ENCODE results near the gene KCNAB1. TPM values are rescaled to one million over a fixed set of nuclear protein-coding genes. Genes with fewer than 3 reads are reported as not detected.

The KCNAB1 gene
- total and polyA plus RNA-seq, 2 experiments from 2014 or later = 0.06 to 0.70 TPM

DNA sequence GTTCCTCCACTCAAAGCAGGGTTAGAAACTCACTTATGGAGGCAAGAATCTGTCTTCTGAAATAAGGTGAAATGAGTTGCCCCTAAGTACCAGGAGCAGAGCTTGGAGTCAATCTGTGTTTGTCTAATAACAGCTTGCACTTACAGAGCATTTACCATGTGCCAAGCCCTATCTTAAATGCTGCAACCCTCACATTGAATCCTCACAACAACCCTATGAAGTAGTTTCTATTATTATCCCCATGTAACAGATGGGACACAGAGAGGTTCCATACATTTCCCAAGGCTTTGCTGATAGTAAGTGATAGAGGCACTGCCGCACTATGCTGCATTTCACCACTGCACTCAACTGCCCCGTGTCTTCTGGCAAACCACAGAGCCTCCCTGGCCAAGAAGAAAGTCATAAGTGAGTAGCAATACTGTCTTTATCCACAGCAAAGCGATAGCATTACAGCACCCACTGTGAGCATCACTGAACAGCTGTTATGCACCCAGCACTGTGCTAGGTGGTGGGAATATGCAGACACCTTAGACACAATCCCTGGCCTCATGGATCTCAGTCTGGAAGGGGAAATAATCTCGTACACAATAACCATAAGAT is 293.0 kb downstream of the KCNAB1 start:
- Histone ChIP-seq H3K27me3 (no peaks in the 10 kb centered on the region), H3K36me3 (no peaks in the 10 kb centered on the region), H3K4me1 (ENCODE audit: low read depth) (peaks cover 32% of the 10 kb centered on the region), H3K4me3 (no peak overlapping the region), H3K27ac (no peak overlapping the region), H3K9me3 (ENCODE audit: low read depth) (no peaks in the 10 kb centered on the region)
- TF ChIP-seq, protein P1, sequence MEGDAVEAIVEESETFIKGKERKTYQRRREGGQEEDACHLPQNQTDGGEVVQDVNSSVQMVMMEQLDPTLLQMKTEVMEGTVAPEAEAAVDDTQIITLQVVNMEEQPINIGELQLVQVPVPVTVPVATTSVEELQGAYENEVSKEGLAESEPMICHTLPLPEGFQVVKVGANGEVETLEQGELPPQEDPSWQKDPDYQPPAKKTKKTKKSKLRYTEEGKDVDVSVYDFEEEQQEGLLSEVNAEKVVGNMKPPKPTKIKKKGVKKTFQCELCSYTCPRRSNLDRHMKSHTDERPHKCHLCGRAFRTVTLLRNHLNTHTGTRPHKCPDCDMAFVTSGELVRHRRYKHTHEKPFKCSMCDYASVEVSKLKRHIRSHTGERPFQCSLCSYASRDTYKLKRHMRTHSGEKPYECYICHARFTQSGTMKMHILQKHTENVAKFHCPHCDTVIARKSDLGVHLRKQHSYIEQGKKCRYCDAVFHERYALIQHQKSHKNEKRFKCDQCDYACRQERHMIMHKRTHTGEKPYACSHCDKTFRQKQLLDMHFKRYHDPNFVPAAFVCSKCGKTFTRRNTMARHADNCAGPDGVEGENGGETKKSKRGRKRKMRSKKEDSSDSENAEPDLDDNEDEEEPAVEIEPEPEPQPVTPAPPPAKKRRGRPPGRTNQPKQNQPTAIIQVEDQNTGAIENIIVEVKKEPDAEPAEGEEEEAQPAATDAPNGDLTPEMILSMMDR (IDR thresholded peaks at IDR 0.05; ENCODE audit: low read depth, low read length) = no peak
- peak; percentile 18 to 44 for DNase-seq (ENCODE audit: low read depth in 1 of 2, low spot score in 1 of 2)

DNA sequence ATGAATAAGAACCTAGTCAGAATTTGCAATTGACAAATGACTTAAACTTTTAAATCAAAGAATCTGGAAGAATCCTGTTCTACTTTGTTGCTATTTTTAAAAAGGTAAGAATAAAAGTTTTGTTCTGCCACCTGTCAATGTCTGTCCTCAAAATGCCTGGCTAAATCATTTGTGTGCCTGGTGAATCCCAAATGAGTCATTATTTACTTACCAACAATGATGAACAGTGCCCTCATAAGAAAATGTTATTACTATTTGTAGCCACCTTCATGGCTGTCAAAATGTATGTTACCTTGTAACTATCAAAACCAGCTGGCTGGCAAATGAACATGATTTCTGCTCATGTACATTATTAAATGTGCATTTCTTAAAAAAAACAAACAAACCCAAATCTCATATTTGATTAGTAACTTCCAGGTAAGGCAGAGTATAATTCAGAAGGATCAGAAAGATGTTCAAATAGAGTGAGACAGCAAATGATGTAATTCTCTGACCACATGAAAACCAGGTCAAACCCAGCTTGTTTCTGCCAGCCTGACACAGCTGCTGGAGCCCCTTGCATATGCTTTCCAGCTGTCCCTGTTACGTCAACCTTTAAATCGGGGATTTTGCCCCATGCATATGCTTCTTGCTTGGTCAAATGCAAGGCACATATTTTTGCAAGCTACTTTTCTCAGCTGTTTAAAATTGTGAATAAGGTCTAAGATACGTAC is 296.6 kb downstream of the KCNAB1 start:
- H3K4me1 ChIP-seq (ENCODE audit: low read depth) = peaks cover 32% of the 10 kb centered on the region
- H3K4me3 ChIP-seq = no peak overlapping the region
- H3K27ac ChIP-seq = no peak overlapping the region
- no peaks in the 10 kb centered on the region for H3K9me3 ChIP-seq (ENCODE audit: low read depth)
- no peak for DNase-seq (ENCODE audit: low read depth in 1 of 2, low spot score in 1 of 2)
- TF ChIP-seq, protein P1 (IDR thresholded peaks at IDR 0.05; ENCODE audit: low read depth, low read length) = no peak
- no peaks in the 10 kb centered on the region for H3K36me3 ChIP-seq
- H3K27me3 ChIP-seq = no peaks in the 10 kb centered on the region

DNA sequence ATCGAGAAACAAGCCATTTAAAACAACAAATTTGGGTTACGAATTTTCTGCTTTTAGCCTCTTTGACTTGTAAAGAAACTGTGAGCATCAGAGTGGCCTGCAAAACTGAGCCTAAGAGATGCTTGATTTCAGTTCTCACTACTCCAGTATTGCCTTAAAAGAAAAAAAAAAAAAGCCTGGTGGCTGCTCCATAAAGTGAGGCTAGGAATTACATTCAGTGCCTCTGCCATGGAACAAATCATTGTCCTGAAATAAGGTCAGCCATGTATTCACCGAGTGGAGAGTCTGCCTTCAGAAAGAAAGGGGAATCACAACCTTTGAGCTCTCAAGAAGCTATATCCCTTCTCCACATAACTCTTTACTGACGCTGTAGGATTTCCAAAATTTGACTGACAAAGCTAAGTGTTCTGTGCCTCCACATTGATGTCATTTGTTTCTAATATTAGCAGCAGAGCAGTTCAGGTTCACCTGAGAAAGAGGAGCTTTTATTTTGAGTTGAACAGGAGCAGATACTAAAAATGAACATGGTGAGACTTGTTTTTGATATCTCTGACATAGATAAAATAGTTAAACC is 297.3 kb downstream of the KCNAB1 start:
- Histone ChIP-seq H3K4me3 (no peak overlapping the region), H3K27ac (no peak overlapping the region), H3K4me1 (ENCODE audit: low read depth) (peaks cover 32% of the 10 kb centered on the region), H3K36me3 (no peaks in the 10 kb centered on the region), H3K9me3 (ENCODE audit: low read depth) (no peaks in the 10 kb centered on the region), H3K27me3 (no peaks in the 10 kb centered on the region)
- DNase-seq (ENCODE audit: low read depth in 1 of 2, low spot score in 1 of 2) = peak in 1 of 2 donors; percentile 15
- TF ChIP-seq, protein P1 (IDR thresholded peaks at IDR 0.05; ENCODE audit: low read depth, low read length) = no peak

DNA sequence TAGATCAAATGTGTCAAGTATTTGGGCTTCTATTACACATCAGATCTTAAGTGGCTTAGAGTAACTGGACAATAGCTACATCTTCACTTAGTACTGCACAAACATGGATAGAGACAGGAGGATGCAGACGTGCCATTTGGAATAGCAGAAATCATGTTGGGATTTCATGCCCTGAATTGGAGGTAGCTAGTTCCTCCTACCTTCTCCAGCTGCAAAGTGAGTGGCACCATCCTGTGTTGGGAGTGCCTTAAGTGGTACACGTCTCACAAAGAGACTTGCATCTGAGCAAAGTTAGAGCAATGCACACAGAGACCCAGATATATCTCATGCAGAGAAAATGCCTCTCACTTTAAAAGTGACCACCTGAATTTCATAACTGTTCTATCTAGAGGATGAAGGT is 298.1 kb downstream of the KCNAB1 start:
- TF ChIP-seq, protein P1 (IDR thresholded peaks at IDR 0.05; ENCODE audit: low read depth, low read length) = no peak
- Histone ChIP-seq H3K27me3 (no peaks in the 10 kb centered on the region), H3K36me3 (no peaks in the 10 kb centered on the region), H3K4me3 (no peak overlapping the region), H3K4me1 (ENCODE audit: low read depth) (peaks cover 27% of the 10 kb centered on the region), H3K27ac (no peak overlapping the region), H3K9me3 (ENCODE audit: low read depth) (no peaks in the 10 kb centered on the region)
- DNase-seq (ENCODE audit: low read depth in 1 of 2, low spot score in 1 of 2) = no peak

DNA sequence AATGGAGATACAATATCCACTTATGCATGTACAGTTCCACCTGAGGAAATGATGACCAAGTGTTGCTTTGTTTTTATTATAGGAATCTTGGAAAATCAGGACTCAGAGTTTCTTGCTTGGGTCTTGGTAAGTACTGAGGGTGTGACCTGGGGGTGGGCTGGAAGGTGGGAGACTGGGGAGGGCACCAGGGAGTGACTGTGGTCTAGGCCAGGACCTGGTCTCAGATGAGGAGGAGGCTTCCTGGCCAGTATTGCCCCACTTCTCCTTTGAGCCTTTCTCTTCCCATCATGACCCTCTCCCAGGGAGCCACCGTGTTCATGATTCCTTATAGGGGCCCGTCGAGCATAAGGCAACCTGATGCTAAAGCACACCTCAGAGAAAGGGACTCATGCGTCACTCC is 301.2 kb downstream of the KCNAB1 start:
- no peaks in the 10 kb centered on the region for H3K9me3 ChIP-seq (ENCODE audit: low read depth)
- no peak overlapping the region for H3K27ac ChIP-seq
- no peak overlapping the region for H3K4me3 ChIP-seq
- TF ChIP-seq, protein P1 (IDR thresholded peaks at IDR 0.05; ENCODE audit: low read depth, low read length) = no peak
- no peaks in the 10 kb centered on the region for H3K36me3 ChIP-seq
- H3K4me1 ChIP-seq (ENCODE audit: low read depth) = peaks cover 18% of the 10 kb centered on the region
- H3K27me3 ChIP-seq = no peaks in the 10 kb centered on the region
- DNase-seq (ENCODE audit: low read depth in 1 of 2, low spot score in 1 of 2) = no peak
